ENCODE data around the gene NUBP2.
"Not testable (repeated sequence)": the region's sequence is repeated elsewhere in the genome, so short reads cannot be mapped to it uniquely, and the experiment has no call there.

Gene NUBP2

GRCh38 chr16:1787322-1788094 lies 4.7 kb downstream of the NUBP2 start:
- DNase-seq, result no peak

GRCh38 chr16:1788095-1788707 lies 5.4 kb downstream of the NUBP2 start:
- DNase-seq, result no peak

- DNase-seq, result no peak
Measured at GRCh38 chr16:1788708-1789100, 5.9 kb downstream of the NUBP2 start.

- no peak for DNase-seq
Measured at GRCh38 chr16:1789643-1790045, 6.9 kb downstream of the NUBP2 start.

- no peak for DNase-seq
Measured at GRCh38 chr16:1790261-1790610, 7.5 kb downstream of the NUBP2 start.

- no peak for DNase-seq
Measured at GRCh38 chr16:1790611-1791255, 8.0 kb downstream of the NUBP2 start.

GRCh38 chr16:1791256-1791942 lies 8.6 kb downstream of the NUBP2 start:
- no peak for DNase-seq

- DNase-seq, result no peak
Measured at GRCh38 chr16:1791943-1792812, 9.4 kb downstream of the NUBP2 start.

- DNase-seq, result no peak
Measured at GRCh38 chr16:1792836-1793577, 10.2 kb downstream of the NUBP2 start.

GRCh38 chr16:1793578-1794220 lies 10.9 kb downstream of the NUBP2 start, which contains the start of gene IGFALS:
Gene IGFALS (minus strand): TSS chr16:1793705. CDS start chr16:1793652, 53 bp downstream.
- DNase-seq, result no peak

- DNase-seq, result no peak
Measured at GRCh38 chr16:1794221-1794871, 11.6 kb downstream of the NUBP2 start.

- no peak for DNase-seq
Measured at GRCh38 chr16:1794908-1795666, 12.3 kb downstream of the NUBP2 start.

- DNase-seq, result not testable (repeated sequence)
Measured at GRCh38 chr16:1799263-1799662, 16.5 kb downstream of the NUBP2 start.

- DNase-seq, result no peak
Measured at GRCh38 chr16:1800701-1801100, 17.9 kb downstream of the NUBP2 start.

- DNase-seq, result no peak
Measured at GRCh38 chr16:1807626-1808025, 24.9 kb downstream of the NUBP2 start.

- DNase-seq, result no peak
Measured at GRCh38 chr16:1808691-1809090, 25.9 kb downstream of the NUBP2 start.

- DNase-seq, result no peak
Measured at GRCh38 chr16:1809281-1809801, 26.6 kb downstream of the NUBP2 start.

- no peak for DNase-seq
Measured at GRCh38 chr16:1810106-1810505, 27.3 kb downstream of the NUBP2 start.

GRCh38 chr16:1810536-1810935 lies 27.8 kb downstream of the NUBP2 start:
- no peak for DNase-seq

- DNase-seq, result no peak
Measured at GRCh38 chr16:1812732-1813163, 30.0 kb downstream of the NUBP2 start.

All from Kasumi-1 (cell line).